ENCODE measurements around the gene ARHGAP5.

Gene ARHGAP5

GRCh38 chr14:32183151-32184058 is 106.3 kb downstream of the ARHGAP5 start:
- no peak for DNase-seq (ENCODE audit: low read depth in 2 of 3, low spot score in 1 of 3)

- no peak for DNase-seq (ENCODE audit: low read depth in 2 of 3, low spot score in 1 of 3)
These were observed 108.0 kb downstream of the ARHGAP5 start for GRCh38 chr14:32185097-32185496.

GRCh38 chr14:32186248-32186647 is 109.1 kb downstream of the ARHGAP5 start:
- no peak for DNase-seq (ENCODE audit: low read depth in 2 of 3, low spot score in 1 of 3)

GRCh38 chr14:32189811-32190210 is 112.7 kb downstream of the ARHGAP5 start:
- DNase-seq (ENCODE audit: low read depth in 2 of 3, low spot score in 1 of 3) = no peak

- DNase-seq (ENCODE audit: low read depth in 2 of 3, low spot score in 1 of 3) = no peak
These were observed 113.6 kb downstream of the ARHGAP5 start for GRCh38 chr14:32190673-32191072.

GRCh38 chr14:32192712-32193373 is 115.7 kb downstream of the ARHGAP5 start:
- DNase-seq (ENCODE audit: low read depth in 2 of 3, low spot score in 1 of 3) = peak in 1 of 3 donors; percentile 12

- no peak for DNase-seq (ENCODE audit: low read depth in 2 of 3, low spot score in 1 of 3)
These were observed 116.4 kb downstream of the ARHGAP5 start for GRCh38 chr14:32193532-32193931.

GRCh38 chr14:32195636-32196035 is 118.5 kb downstream of the ARHGAP5 start:
- no peak for DNase-seq (ENCODE audit: low read depth in 2 of 3, low spot score in 1 of 3)

- peak in 1 of 3 donors; percentile 6 for DNase-seq (ENCODE audit: low read depth in 2 of 3, low spot score in 1 of 3)
These were observed 120.8 kb downstream of the ARHGAP5 start for GRCh38 chr14:32197919-32198318.

GRCh38 chr14:32200368-32201192 is 123.5 kb downstream of the ARHGAP5 start:
- DNase-seq (ENCODE audit: low read depth in 2 of 3, low spot score in 1 of 3) = no peak

GRCh38 chr14:32201193-32201815 is 124.2 kb downstream of the ARHGAP5 start:
- DNase-seq (ENCODE audit: low read depth in 2 of 3, low spot score in 1 of 3) = peak; percentile 62 to 74 (median 62)

GRCh38 chr14:32201816-32202490 is 124.8 kb downstream of the ARHGAP5 start, which contains the start of gene RNU6-7:
Gene RNU6-7 (plus strand): TSS chr14:32202045.
- peak in 1 of 3 donors; percentile 5 for DNase-seq (ENCODE audit: low read depth in 2 of 3, low spot score in 1 of 3)

GRCh38 chr14:32202491-32202997 is 125.4 kb downstream of the ARHGAP5 start:
- DNase-seq (ENCODE audit: low read depth in 2 of 3, low spot score in 1 of 3) = no peak

- DNase-seq (ENCODE audit: low read depth in 2 of 3, low spot score in 1 of 3) = peak; percentile 69 to 81 (median 80)
These were observed 126.1 kb downstream of the ARHGAP5 start, which contains the start of gene RNU6-8 for GRCh38 chr14:32202998-32203882. Gene RNU6-8 (minus strand): TSS chr14:32203269.

- no peak for DNase-seq (ENCODE audit: low read depth in 2 of 3, low spot score in 1 of 3)
These were observed 126.8 kb downstream of the ARHGAP5 start for GRCh38 chr14:32203928-32204357.

GRCh38 chr14:32205554-32205953 is 128.4 kb downstream of the ARHGAP5 start:
- DNase-seq (ENCODE audit: low read depth in 2 of 3, low spot score in 1 of 3) = no peak

- no peak for DNase-seq (ENCODE audit: low read depth in 2 of 3, low spot score in 1 of 3)
These were observed 128.9 kb downstream of the ARHGAP5 start for GRCh38 chr14:32205984-32206383.

- DNase-seq (ENCODE audit: low read depth in 2 of 3, low spot score in 1 of 3) = no peak
These were observed 129.4 kb downstream of the ARHGAP5 start for GRCh38 chr14:32206552-32206951.

GRCh38 chr14:32208490-32208889 is 131.4 kb downstream of the ARHGAP5 start:
- DNase-seq (ENCODE audit: low read depth in 2 of 3, low spot score in 1 of 3) = no peak
